Middle frontal gyrus (tissue), 1 donor: ENCODE results near the gene KIF11.

Experiments used
- DNase-seq: peaks from one replicate; pipeline ENCODE4 v3.0.0-alpha.2; 2015; ENCODE audit warnings: low spot score; ENCODE audit errors: extremely low spot score

Gene KIF11

GRCh38 chr10:92702301-92702916 is 109.5 kb downstream of the KIF11 start:
- no peak for DNase-seq
